Endothelial cell of umbilical vein (primary cell): ENCODE results near the gene SURF6. TPM values are rescaled to one million over a fixed set of nuclear protein-coding genes. Genes with fewer than 3 reads are reported as not detected.
A peak's percentile ranks its signal among the peaks of the same experiment; 100 is the strongest.

Source experiments
- BruUV-seq: library from RNA; stranded (reverse); fragments of 400-500 nt; replicated peaks from 2 replicates; lab custom pipeline; 2021; lab: Mats Ljungman, UMichigan
- CTCF ChIA-PET: fragments of 300-600, 350-600 bp; sonication (Branson Sonifier 250); formaldehyde crosslinking; loops from one replicate; lab custom pipeline; 2021; ENCODE audit warnings: antibody characterized with exemption, inconsistent platforms; lab: Charles Lee
- POLR2A ChIA-PET: fragments of 300-600, 350-600 bp; sonication (Branson Sonifier 250); formaldehyde crosslinking; loops from one replicate; lab custom pipeline; 2021; ENCODE audit warnings: antibody characterized with exemption, inconsistent platforms; lab: Charles Lee
- DNase-seq: peaks from one replicate; pipeline ENCODE4 v3.0.0-alpha.2; 2011; ENCODE audit warnings: low read depth, low spot score
- FAIRE-seq: peaks from 2 replicates; lab custom pipeline; 2011; peaks lifted over from hg19 to GRCh38; lab: Jason Lieb, UNC
- H2AFZ ChIP-seq: 2 replicates; pipeline ENCODE4 v1.6.0; 2012; ENCODE audit warnings: low read depth, low read length, control low read depth, inconsistent platforms
- H3K27ac ChIP-seq: 2 replicates; pipeline ENCODE4 v1.5.1; 2011; ENCODE audit warnings: low read depth, mild to moderate bottlenecking, control low read depth, low read length, moderate library complexity; ENCODE audit not compliant: insufficient read depth
- H3K27me3 ChIP-seq, 2 experiments: 2 replicates each; pipeline versions ENCODE4 v1.6.0 to v1.6.1; 2011; ENCODE audit warnings: low read length in 2 of 2, mixed read lengths in 1 of 2; ENCODE audit not compliant: control insufficient read depth in 2 of 2, insufficient read depth in 2 of 2
- H3K36me3 ChIP-seq, 2 experiments: 2 replicates in 1 of 2; 3 replicates in 1 of 2; pipeline ENCODE4 v1.5.1; 2011; ENCODE audit warnings: low read length in 2 of 2, mild to moderate bottlenecking in 1 of 2, moderate library complexity in 1 of 2; ENCODE audit not compliant: control insufficient read depth in 2 of 2, insufficient read depth in 2 of 2; ENCODE audit errors: extremely low read depth in 1 of 2
- H3K4me1 ChIP-seq: 3 replicates; pipeline ENCODE4 v1.5.1; 2011; ENCODE audit warnings: mild to moderate bottlenecking, low read length; ENCODE audit not compliant: control insufficient read depth, insufficient read depth; ENCODE audit errors: extremely low read depth
- H3K4me2 ChIP-seq: 2 replicates; pipeline ENCODE4 v1.6.1; 2011; ENCODE audit warnings: low read length, control low read depth, mixed read lengths; ENCODE audit not compliant: insufficient read depth
- H3K4me3 ChIP-seq, 3 experiments: fragments of 200-600 bp in 1 of 3; sonication (generic), shearing (Covaris generic) in 1 of 3; replicated peaks in 1 of 3; 2 replicates each; pipeline ENCODE4 v1.5.1; 2011 to 2016; ENCODE audit warnings: control low read depth in 3 of 3, low read length in 3 of 3, mild to moderate bottlenecking in 2 of 3, inconsistent platforms in 1 of 3, low read depth in 1 of 3, moderate library complexity in 1 of 3; ENCODE audit not compliant: insufficient read depth in 1 of 3
- H3K79me2 ChIP-seq: 2 replicates; pipeline ENCODE4 v1.6.0; 2012; ENCODE audit warnings: low read length, inconsistent platforms; ENCODE audit not compliant: control insufficient read depth, insufficient read depth
- H3K9ac ChIP-seq: replicated peaks from 2 replicates; pipeline ENCODE3; 2011; ENCODE audit warnings: low read length, control low read depth; ENCODE audit not compliant: insufficient read depth; ENCODE audit errors: extremely low read depth
- H3K9me1 ChIP-seq: replicated peaks from 3 replicates; pipeline ENCODE4 v1.6.0; 2011; ENCODE audit warnings: mild to moderate bottlenecking, low read length; ENCODE audit not compliant: control insufficient read depth, insufficient read depth; ENCODE audit errors: extremely low read depth
- H3K9me3 ChIP-seq: replicated peaks from 2 replicates; pipeline ENCODE4 v1.5.1; 2012; ENCODE audit warnings: low read length, inconsistent platforms; ENCODE audit not compliant: control insufficient read depth, insufficient read depth
- H4K20me1 ChIP-seq: replicated peaks from 2 replicates; pipeline ENCODE3; 2011; ENCODE audit warnings: mild to moderate bottlenecking, low read length; ENCODE audit not compliant: control insufficient read depth, insufficient read depth; ENCODE audit errors: extremely low read depth
- CTCF ChIP-seq, 2 donors: IDR thresholded peaks; 1 replicate in 1 of 2; 2 replicates in 1 of 2; pipeline ENCODE4 v1.5.1; 2011; ENCODE audit warnings: low read length in 2 of 2, mild to moderate bottlenecking in 2 of 2, moderate library complexity in 2 of 2, control low read depth in 1 of 2, inconsistent platforms in 1 of 2, low read depth in 1 of 2; ENCODE audit not compliant: insufficient read depth in 1 of 2; ENCODE audit errors: extremely low read depth in 1 of 2
- EZH2 ChIP-seq: IDR thresholded peaks from 2 replicates; pipeline ENCODE4 v1.6.1; 2012; ENCODE audit warnings: borderline replicate concordance, low read depth, mild to moderate bottlenecking, moderate library complexity, low read length, inconsistent platforms; ENCODE audit not compliant: severe bottlenecking
- FOS ChIP-seq: IDR thresholded peaks from 2 replicates; pipeline ENCODE4 v1.6.1; 2011; ENCODE audit warnings: mild to moderate bottlenecking, low read length, moderate library complexity, borderline replicate concordance; ENCODE audit not compliant: insufficient read depth
- GATA2 ChIP-seq: IDR thresholded peaks from 2 replicates; pipeline ENCODE4 v1.7.0; 2011; ENCODE audit warnings: low read depth, mild to moderate bottlenecking, moderate library complexity, mixed read lengths, low read length; ENCODE audit not compliant: insufficient read length, insufficient read depth
- JUN ChIP-seq: IDR thresholded peaks from 2 replicates; pipeline ENCODE4 v1.6.1; 2011; ENCODE audit warnings: borderline replicate concordance, low read depth; ENCODE audit not compliant: insufficient read length, insufficient read depth
- MYC ChIP-seq: IDR thresholded peaks from one replicate; pipeline ENCODE4 v1.6.1; 2011; ENCODE audit warnings: mild to moderate bottlenecking, low read depth, low read length
- POLR2A ChIP-seq: IDR thresholded peaks from 2 replicates; pipeline ENCODE4 v1.6.1; 2012; ENCODE audit warnings: low read depth, mild to moderate bottlenecking, control low read depth, low read length
- POLR2AphosphoS5 ChIP-seq: IDR thresholded peaks from 2 replicates; pipeline ENCODE4 v1.6.1; 2012; ENCODE audit warnings: low read depth, mild to moderate bottlenecking, control low read depth, low read length, moderate library complexity; ENCODE audit not compliant: insufficient read depth
- dilution Hi-C: fragments of 300-500 bp; cut with MboI; formaldehyde crosslinking; loops from one replicate; pipeline ENCODE4 v1.15.0; 2019; ENCODE audit warnings: low sequenced_read_pairs; ENCODE audit not compliant: extremely low pct_ligation_motif_present
- intact Hi-C: fragments of 100-400 bp; cut with micrococcal nuclease; formaldehyde crosslinking; loops from one replicate; pipeline ENCODE4 v1.10.0; 2022
- polyA plus RNA-seq, 4 experiments: library from polyadenylated mRNA; depleted of rRNA in 3 of 4; stranded (reverse) in 3 of 4; unstranded in 1 of 4; fragments of >200 nt; gene quantifications; 2 replicates each; pipeline versions ENCODE4 v1.2.1 to v1.2.3, GENCODE V29; 2011 to 2012; ENCODE audit warnings: missing spikeins in 1 of 4
- total RNA-seq: library from RNA; stranded (reverse); gene quantifications from 2 replicates; pipeline ENCODE4 v1.2.3, GENCODE V29; 2021
- TF ChIP-seq, protein P1 (sequence below): IDR thresholded peaks from 2 replicates; pipeline ENCODE4 v1.6.1; 2011; ENCODE audit not compliant: insufficient read depth, insufficient read length

SURF6 gene
- total and polyA plus RNA-seq, 2 donors (not counting 3 experiments of a cell fraction or from before 2014, with no cell fraction given): 4.9 to 16.0 TPM

- Histone ChIP-seq H3K4me1 (peaks cover 4% of the 10 kb centered on the region), H3K36me3 (peaks cover 5 to 45% of the 10 kb centered on the region in 2 experiments), H4K20me1 (no peaks in the 10 kb centered on the region), H3K9me3 (no peaks in the 10 kb centered on the region), H3K4me3 (no peak overlapping the region), H3K4me2 (no peak overlapping the region), H3K79me2 (peaks cover 4% of the 10 kb centered on the region), H2AFZ (no peak overlapping the region), H3K9me1 (no peaks in the 10 kb centered on the region), H3K9ac (no peak overlapping the region), H3K27ac (no peak overlapping the region), H3K27me3 (no peaks in the 10 kb centered on the region)
- TF ChIP-seq JUN (no peak), MYC (no peak), EZH2 (no peak), CTCF (IDR thresholded peaks at IDR 0.05; ENCODE audit: extremely low read depth in 1 of 2, insufficient read depth in 1 of 2, low read depth in 1 of 2, low read length in 2 of 2) (no peak), POLR2A (no peak), FOS (no peak), GATA2 (no peak), POLR2AphosphoS5 (no peak)
- TF ChIP-seq, protein P1, sequence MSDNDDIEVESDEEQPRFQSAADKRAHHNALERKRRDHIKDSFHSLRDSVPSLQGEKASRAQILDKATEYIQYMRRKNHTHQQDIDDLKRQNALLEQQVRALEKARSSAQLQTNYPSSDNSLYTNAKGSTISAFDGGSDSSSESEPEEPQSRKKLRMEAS: no peak
- FAIRE-seq (no peak), DNase-seq (no peak)
- ChIA-PET CTCF (no interaction called here), POLR2A (no interaction called here)
- dilution Hi-C loops (no loop called here), intact Hi-C loops (no loop called here)
- TSS peak; percentile 14 for BruUV-seq
These were observed 4.9 kb upstream of the SURF6 start for GRCh38 chr9:133340916-133341315.
